ENCODE measurements around the gene WNK2. TPM values are rescaled to one million over a fixed set of nuclear protein-coding genes. Genes with fewer than 3 reads are reported as not detected.
A peak's percentile ranks its signal among the peaks of the same experiment; 100 is the strongest.

The WNK2 gene
- polyA plus RNA-seq, 2 of the 4 experiments (the other 2 are of a cell fraction), result 2.1 to 6.7 TPM

GRCh38 chr9:93302586-93303257, 118.8 kb downstream of the WNK2 start:
- 66% methylated on average over 6 of the region's 6 CpGs for WGBS (ENCODE audit: missing lambda C conversion rate)

More at GRCh38 chr9:93302586-93303257, 118.8 kb downstream of the WNK2 start:
- no peak for FAIRE-seq
- peak; percentile 73 to 74 for DNase-seq (ENCODE audit: low read depth in 1 of 2, low spot score in 1 of 2)
- POLR2A ChIA-PET, result interaction anchor here (0.7 kb wide), 1 partner anchor 169 kb away, joined by 3 read pairs; the partner anchor contains the start of gene NINJ1
- H3K9me3 ChIP-seq, result no peaks in the 10 kb centered on the region
- H3K27ac ChIP-seq, result 0 out of 6 replicates have a peak overlapping the region, but pooled peaks of 1 of the 2 experiments have one; percentile 46
- peaks cover 4% of the 10 kb centered on the region; the same call in 1 of the 3 replicates for H3K4me1 ChIP-seq
- H3K4me2 ChIP-seq, result no peak overlapping the region
- CTCF ChIA-PET, result interaction anchor here (0.7 to 10.1 kb wide), 27 partner anchors 10 to 357 kb away, joined by 3 to 158 read pairs (median 5); partner anchors contain the start of gene NINJ1
- no peak overlapping the region for H3K4me3 ChIP-seq
- no peak for TF ChIP-seq KDM5A (IDR thresholded peaks at IDR 0.05)
- TF ChIP-seq SMC3 (IDR thresholded peaks at IDR 0.05), result peak; percentile 85
- TF ChIP-seq CHD2 (IDR thresholded peaks at IDR 0.05; ENCODE audit: low read length, partially characterized antibody), result no peak
- no peak for TF ChIP-seq HMGXB4 (CRISPR knock-in tag; IDR thresholded peaks at IDR 0.05; ENCODE audit: borderline replicate concordance)
- TF ChIP-seq PHF8 (IDR thresholded peaks at IDR 0.05; ENCODE audit: borderline replicate concordance, low read depth), result no peak
- peak; percentile 72 to 74 for TF ChIP-seq RAD21 (conservative IDR thresholded peaks at IDR 0.05 in 1 of 2, IDR thresholded peaks at IDR 0.05 in 1 of 2)
- peak; percentile 42; the same call in 1 of the 2 replicates for TF ChIP-seq USF2 (IDR thresholded peaks at IDR 0.05)
- no peak for TF ChIP-seq KDM1A (IDR thresholded peaks at IDR 0.05; ENCODE audit: low read depth)
- no peak for TF ChIP-seq CBX2 (IDR thresholded peaks at IDR 0.05; ENCODE audit: borderline replicate concordance, low read depth)
- TF ChIP-seq FOSB (CRISPR knock-in tag; IDR thresholded peaks at IDR 0.05), result no peak
- TF ChIP-seq CTCF (IDR thresholded peaks at IDR 0.05), result peak; percentile 66
- TF ChIP-seq ATOH8 (CRISPR knock-in tag; IDR thresholded peaks at IDR 0.05; ENCODE audit: low read depth), result no peak
- TF ChIP-seq CBX8 (IDR thresholded peaks at IDR 0.05), result no peak
- TF ChIP-seq ESRRA (IDR thresholded peaks at IDR 0.05; ENCODE audit: borderline replicate concordance, low read length), result no peak
- no peak for TF ChIP-seq PBX3 (IDR thresholded peaks at IDR 0.05)
- no peak for TF ChIP-seq MAFK (IDR thresholded peaks at IDR 0.05; ENCODE audit: partially characterized antibody)
- no peak for TF ChIP-seq E2F6 (IDR thresholded peaks at IDR 0.05; ENCODE audit: borderline replicate concordance, low read depth)
- no peak for TF ChIP-seq EP300 (IDR thresholded peaks at IDR 0.05)
- no peak for TF ChIP-seq ZNF302 (CRISPR knock-in tag; IDR thresholded peaks at IDR 0.05)
- no peak for TF ChIP-seq BHLHE40 (IDR thresholded peaks at IDR 0.05; ENCODE audit: low read depth, low read length)
- TF ChIP-seq GATA3 (IDR thresholded peaks at IDR 0.05; ENCODE audit: borderline replicate concordance), result no peak
- peak; percentile 71 to 88 for ATAC-seq
